HG03196 (cell line): ENCODE data around the gene SERPINB10.
"Not testable (repeated sequence)": the region's sequence is repeated elsewhere in the genome, so short reads cannot be mapped to it uniquely, and the experiment has no call there.

Experiments used
- ATAC-seq: cut with Tn5 transposase; IDR thresholded peaks from one replicate; pipeline ENCODE4 v1.9.1; 2021; ENCODE audit not compliant: unreplicated experiment

The SERPINB10 gene

GRCh38 chr18:63940543-63941050 is 32.8 kb downstream of the SERPINB10 start:
- ATAC-seq = not testable (repeated sequence)

DNA sequence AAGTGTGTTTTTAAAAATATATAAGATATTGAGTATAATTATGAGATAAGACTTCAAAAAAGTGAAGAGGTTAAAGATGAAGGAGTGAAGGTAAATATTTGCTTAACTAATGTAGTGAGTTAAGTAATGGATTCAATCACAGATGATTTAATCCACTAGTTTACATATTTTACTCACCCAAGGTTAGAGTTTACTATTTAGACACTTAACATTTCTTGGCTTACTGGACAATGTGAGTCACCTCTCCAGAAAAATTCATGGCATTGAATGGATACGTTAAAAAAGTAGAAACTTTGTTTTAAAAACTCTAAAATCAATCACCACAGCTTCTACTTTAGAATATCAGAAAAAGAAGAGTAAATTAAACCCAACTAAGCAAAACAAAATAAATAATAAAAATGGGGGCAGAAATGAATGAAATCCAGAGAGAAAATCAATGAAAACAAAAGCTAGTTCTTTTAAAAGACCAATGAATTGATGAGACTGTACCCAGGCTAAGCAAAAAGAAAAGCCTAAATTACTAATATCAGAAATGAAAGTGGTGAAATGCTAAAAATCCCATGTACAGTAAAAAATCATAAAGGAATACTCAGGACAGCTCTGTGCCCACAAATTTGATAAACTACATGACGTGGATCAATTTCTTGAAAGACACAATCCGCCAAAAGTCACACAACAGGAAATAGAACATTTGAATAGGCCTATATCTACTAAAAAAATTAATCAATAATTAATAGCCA is 39.5 kb downstream of the SERPINB10 start:
- ATAC-seq = no peak

DNA sequence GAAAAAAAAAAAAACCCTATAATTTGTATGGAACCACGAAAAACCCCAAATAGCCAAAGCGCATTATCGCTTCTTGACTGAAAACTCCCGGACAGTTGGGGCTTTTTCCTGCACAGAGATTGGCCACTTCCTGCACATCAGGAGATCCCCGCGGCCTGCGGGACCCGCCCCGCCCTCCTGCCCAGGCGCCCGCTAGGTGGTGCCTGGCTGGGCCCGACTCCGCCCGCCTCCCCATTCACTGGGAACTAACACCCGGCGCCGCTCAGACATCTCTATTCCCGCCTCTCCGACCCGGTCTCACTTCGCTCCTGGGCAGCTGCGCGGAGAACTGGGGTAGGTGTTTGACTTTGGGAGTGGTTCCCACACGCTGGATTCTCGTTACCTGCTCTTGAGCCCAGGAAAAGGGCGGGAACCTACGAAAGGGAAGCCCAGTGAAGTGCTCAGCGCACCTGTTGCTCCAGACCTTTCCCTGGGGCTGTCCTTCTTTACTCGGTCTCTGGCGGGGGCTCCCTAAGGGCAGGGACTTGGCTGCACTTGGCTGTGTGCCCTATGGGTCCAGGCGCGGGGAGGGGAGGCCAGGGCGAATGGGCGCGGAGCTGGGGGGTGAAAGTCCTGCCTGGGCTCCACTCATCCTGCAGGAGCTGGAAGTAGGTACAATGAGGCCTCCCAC is 41.4 kb downstream of the SERPINB10 start, which contains the start of gene HMSD:
Gene HMSD, plus strand, starts transcription at position 234 of the 670 bp plus-strand sequence. CDS start 4,155 bp downstream, outside the sequence.
- peak; percentile 90 for ATAC-seq

DNA sequence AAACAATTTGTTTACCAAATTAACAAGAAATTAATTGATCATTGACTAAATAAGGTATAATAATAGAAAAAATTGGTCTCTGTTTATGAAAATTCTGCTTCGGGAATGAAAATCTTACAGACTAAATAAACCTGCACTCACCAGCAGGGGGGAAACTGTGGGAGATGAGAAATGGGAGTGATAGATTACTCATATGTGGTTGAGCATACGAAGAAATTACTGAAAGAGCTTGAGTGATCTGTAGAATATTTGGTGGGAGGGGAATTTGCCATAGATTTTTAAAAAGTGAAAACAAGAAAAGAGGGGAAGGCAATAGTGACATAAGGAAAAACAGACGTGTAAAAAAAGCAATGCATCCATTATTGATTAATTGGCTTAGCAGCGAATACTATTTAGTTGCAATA is 43.5 kb downstream of the SERPINB10 start:
- ATAC-seq = peak; percentile 65

- no peak for ATAC-seq
Measured at GRCh38 chr18:63953811-63954210, 46.1 kb downstream of the SERPINB10 start.

GRCh38 chr18:63956755-63957154 is 49.0 kb downstream of the SERPINB10 start:
- no peak for ATAC-seq

- no peak for ATAC-seq
Measured at GRCh38 chr18:63960891-63961290, 53.1 kb downstream of the SERPINB10 start.

- no peak for ATAC-seq
Measured at GRCh38 chr18:63961435-63961980, 53.8 kb downstream of the SERPINB10 start.

GRCh38 chr18:63962137-63962536 is 54.4 kb downstream of the SERPINB10 start:
- ATAC-seq = no peak

DNA sequence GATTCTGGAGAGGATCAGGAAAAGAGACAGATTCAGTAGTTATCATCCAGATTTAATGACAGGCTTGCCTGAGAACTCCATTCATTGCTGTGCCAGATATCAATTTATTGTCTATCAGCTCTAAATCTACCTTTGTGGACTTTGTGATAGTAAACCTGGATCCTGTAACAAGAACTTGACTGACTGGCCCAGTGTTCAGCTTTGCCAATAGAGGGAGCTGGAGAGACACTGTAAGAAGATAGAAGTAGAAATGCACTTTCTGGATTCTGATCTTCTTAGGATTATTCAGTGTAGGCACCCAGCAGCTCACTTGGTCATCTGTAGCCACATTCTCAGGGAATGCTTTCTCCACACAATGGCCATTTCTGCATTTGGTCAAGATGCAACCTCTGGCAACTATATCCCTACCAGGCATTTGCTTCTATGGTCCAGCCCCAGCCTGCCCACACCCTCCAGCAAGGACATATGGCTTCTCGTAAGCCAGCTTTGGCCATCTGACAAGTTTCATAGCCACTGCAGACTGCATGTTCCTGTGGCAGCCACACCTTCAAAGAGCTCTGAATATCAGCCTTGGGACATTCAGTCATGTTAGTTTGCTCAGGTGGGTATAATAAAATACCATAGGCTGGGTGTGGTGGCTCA is 56.0 kb downstream of the SERPINB10 start:
- no peak for ATAC-seq

GRCh38 chr18:63964908-63965307 is 57.1 kb downstream of the SERPINB10 start:
- ATAC-seq = no peak

DNA sequence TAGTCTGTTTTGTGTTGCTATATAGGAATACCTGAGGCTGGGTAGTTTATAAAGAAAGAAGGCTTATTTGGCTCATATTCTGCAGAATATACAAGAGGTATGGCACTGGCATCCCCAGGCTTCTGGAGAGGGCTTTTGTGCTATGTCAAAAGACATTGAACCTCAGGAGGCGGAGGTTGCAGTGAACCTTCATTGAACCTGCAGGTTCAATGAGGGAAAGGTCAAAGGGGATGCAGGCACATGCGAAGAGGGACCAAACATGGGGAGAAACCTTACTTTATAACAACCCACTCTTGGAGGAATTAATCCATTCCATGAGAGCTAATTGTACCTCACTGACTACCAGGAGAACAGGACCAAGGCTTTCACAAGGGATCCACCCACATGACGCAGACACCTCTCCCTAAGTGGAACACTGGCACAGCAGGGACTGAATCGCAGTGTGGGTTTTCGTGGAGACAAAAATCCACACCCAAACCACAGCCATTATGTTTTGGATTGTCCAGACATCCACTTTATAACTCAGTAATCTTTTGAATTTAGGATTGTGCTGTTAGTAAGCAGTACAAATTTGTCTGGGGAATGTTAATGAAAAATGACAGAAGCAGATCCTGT is 58.1 kb downstream of the SERPINB10 start:
- no peak for ATAC-seq

- ATAC-seq = peak; percentile 89
Measured at GRCh38 chr18:63969942-63970808, 62.4 kb downstream of the SERPINB10 start, which contains the start of gene SERPINB8. Gene SERPINB8 (plus strand): TSS chr18:63970081. CDS start chr18:63978309, 8,228 bp downstream.

- no peak for ATAC-seq
Measured at GRCh38 chr18:63970809-63971205, 63.0 kb downstream of the SERPINB10 start.

- ATAC-seq = no peak
Measured at GRCh38 chr18:63971320-63972001, 63.7 kb downstream of the SERPINB10 start.

GRCh38 chr18:63972002-63972376 is 64.2 kb downstream of the SERPINB10 start:
- ATAC-seq = no peak

DNA sequence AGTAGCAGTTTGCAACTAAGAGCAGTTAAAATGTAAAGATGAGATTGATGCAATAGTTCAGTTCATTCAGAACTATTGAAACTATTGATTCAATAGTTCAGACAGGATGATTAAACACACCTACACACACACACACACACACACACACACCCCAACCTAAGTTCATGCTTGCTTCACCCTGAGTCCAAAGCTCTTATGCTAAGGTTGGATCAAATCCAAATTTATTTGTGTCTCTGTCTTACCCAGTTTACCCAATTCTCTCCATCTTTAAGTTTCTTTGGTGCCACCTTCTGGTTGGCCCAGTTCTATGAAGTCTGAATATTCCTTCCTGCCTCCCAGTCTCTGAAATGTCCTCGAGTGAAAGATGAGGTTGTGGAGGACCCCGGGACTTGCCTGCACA is 67.2 kb downstream of the SERPINB10 start:
- no peak for ATAC-seq

DNA sequence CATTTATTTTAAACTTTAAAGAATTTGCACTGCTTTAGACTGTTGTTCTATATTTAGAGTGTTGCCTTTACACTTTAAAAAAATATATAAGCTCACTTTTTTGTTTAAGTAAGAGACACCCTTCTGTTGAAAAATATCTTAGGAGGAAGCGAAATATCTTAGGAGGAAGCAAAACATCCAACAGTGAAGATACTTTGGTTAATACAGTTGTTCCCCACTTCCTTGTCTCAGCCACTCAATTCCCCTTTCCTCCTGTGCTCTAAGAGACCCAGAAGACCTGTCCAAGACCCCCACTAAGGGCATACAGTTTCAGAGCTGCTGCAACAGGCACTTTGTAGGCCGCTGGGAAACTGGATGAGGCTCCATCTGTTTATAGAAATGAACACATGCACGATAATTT is 67.9 kb downstream of the SERPINB10 start:
- ATAC-seq = no peak

- ATAC-seq = no peak
Measured at GRCh38 chr18:63977040-63977439, 69.3 kb downstream of the SERPINB10 start.
